HG02852 (cell line): ENCODE data around the gene GGTLC2.
"Not testable (repeated sequence)": the region's sequence is repeated elsewhere in the genome, so short reads cannot be mapped to it uniquely, and the experiment has no call there.

ENCODE experiments used
- ATAC-seq: cut with Tn5 transposase; IDR thresholded peaks from one replicate; pipeline ENCODE4 v1.9.1; 2021; ENCODE audit warnings: mild to moderate bottlenecking, moderate library complexity; ENCODE audit not compliant: unreplicated experiment

The GGTLC2 gene

GRCh38 chr22:22644314-22644713, at the start of gene GGTLC2:
Gene GGTLC2 (plus strand): TSS chr22:22644614. CDS start chr22:22646346, 1,732 bp downstream.
- ATAC-seq, result not testable (repeated sequence)

GRCh38 chr22:22595001-22595835, 49.2 kb upstream of the GGTLC2 start:
- no peak for ATAC-seq

- no peak for ATAC-seq
Observed at GRCh38 chr22:22598144-22598543, 46.3 kb upstream of the GGTLC2 start.

- ATAC-seq, result no peak
Observed at GRCh38 chr22:22599248-22599647, 45.2 kb upstream of the GGTLC2 start.

- ATAC-seq, result no peak
Observed at GRCh38 chr22:22600531-22601261, 43.7 kb upstream of the GGTLC2 start.

GRCh38 chr22:22603470-22603947, 40.9 kb upstream of the GGTLC2 start:
- ATAC-seq, result no peak

GRCh38 chr22:22604326-22605073, 39.9 kb upstream of the GGTLC2 start:
- no peak for ATAC-seq

GRCh38 chr22:22605074-22605404, 39.4 kb upstream of the GGTLC2 start:
- peak; percentile 47 for ATAC-seq

- ATAC-seq, result not testable (repeated sequence)
Observed at GRCh38 chr22:22608022-22608421, 36.4 kb upstream of the GGTLC2 start.

- ATAC-seq, result no peak
Observed at GRCh38 chr22:22609291-22609690, 35.1 kb upstream of the GGTLC2 start.

GRCh38 chr22:22612516-22612915, 31.9 kb upstream of the GGTLC2 start:
- ATAC-seq, result no peak

GRCh38 chr22:22614065-22614464, 30.3 kb upstream of the GGTLC2 start:
- ATAC-seq, result no peak

- peak; percentile 55 for ATAC-seq
Observed at GRCh38 chr22:22616636-22617035, 27.8 kb upstream of the GGTLC2 start.

- ATAC-seq, result no peak
Observed at GRCh38 chr22:22618448-22618847, 26.0 kb upstream of the GGTLC2 start.

GRCh38 chr22:22618923-22619322, 25.5 kb upstream of the GGTLC2 start:
- no peak for ATAC-seq

GRCh38 chr22:22619765-22620414, 24.5 kb upstream of the GGTLC2 start:
- ATAC-seq, result no peak

- not testable (repeated sequence) for ATAC-seq
Observed at GRCh38 chr22:22628546-22629495, 15.6 kb upstream of the GGTLC2 start.

GRCh38 chr22:22631223-22631652, 13.2 kb upstream of the GGTLC2 start:
- not testable (repeated sequence) for ATAC-seq

GRCh38 chr22:22632226-22632625, 12.2 kb upstream of the GGTLC2 start:
- not testable (repeated sequence) for ATAC-seq

- ATAC-seq, result not testable (repeated sequence)
Observed at GRCh38 chr22:22633533-22633932, 10.9 kb upstream of the GGTLC2 start.
